KBM-7 (cell line): Measurements from ENCODE around the gene ADORA2B.
"Not testable (repeated sequence)": the region's sequence is repeated elsewhere in the genome, so short reads cannot be mapped to it uniquely, and the experiment has no call there.

ENCODE experiments used
- DNase-seq: peaks from one replicate; pipeline ENCODE4 v3.0.0-alpha.2; 2015
- in situ Hi-C: fragments of 300-500 bp; cut with MboI; formaldehyde crosslinking; loops from 2 replicates; pipeline ENCODE4 v1.14.3; 2020; ENCODE audit warnings: low sequenced_read_pairs, low pct_unique_long_range_greater_than_20kb, mixed read lengths

The ADORA2B gene

DNA sequence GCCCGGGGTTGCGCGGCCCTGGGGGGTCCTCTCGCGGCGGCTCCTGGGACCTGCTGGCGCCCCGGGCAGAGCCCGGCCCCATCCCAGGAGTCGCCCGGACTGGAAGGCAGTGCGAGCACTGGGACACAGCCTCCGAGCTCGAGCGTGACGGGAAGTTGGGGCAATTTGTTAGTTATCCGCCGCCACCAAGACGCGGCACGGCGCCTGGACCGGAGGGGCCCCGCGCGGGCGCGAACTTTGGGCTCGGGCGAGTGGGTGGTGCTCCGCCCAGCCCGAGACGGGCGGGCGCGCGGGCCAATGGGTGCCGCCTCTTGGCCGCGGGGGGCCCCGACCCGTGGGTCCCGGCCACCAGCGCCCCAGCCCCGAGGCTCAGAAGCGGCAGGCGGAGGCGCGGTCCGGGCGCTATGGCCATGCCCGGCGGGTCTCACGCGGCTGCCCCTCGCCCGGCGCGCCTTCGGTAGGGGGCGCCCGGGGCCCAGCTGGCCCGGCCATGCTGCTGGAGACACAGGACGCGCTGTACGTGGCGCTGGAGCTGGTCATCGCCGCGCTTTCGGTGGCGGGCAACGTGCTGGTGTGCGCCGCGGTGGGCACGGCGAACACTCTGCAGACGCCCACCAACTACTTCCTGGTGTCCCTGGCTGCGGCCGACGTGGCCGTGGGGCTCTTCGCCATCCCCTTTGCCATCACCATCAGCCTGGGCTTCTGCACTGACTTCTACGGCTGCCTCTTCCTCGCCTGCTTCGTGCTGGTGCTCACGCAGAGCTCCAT, at the start of gene ADORA2B:
Gene ADORA2B (plus strand): TSS at position 372 of the 768 bp plus-strand sequence. CDS start 119 bp downstream, at position 491.
- in situ Hi-C loops = no loop called here
- peak; percentile 76 for DNase-seq

DNA sequence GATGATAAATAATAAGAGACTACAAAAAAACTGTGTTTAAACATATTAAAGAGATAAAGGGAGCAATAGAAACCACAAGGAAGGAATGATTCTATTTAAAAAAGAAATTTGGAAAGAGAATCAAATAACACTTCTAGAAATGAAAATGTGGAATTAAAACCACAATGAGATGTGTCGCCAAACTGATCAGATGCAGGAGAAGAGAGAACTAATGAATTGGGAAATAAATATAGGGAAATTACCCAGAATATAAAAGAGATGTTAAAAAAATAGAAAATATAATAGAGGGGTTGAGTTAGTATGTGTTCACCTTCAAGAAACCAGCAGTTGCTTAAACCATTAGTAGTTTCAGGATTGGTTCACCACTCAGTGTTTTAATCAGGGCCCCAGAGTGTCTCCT, 48.7 kb upstream of the ADORA2B start:
- in situ Hi-C loops = no loop called here

DNA sequence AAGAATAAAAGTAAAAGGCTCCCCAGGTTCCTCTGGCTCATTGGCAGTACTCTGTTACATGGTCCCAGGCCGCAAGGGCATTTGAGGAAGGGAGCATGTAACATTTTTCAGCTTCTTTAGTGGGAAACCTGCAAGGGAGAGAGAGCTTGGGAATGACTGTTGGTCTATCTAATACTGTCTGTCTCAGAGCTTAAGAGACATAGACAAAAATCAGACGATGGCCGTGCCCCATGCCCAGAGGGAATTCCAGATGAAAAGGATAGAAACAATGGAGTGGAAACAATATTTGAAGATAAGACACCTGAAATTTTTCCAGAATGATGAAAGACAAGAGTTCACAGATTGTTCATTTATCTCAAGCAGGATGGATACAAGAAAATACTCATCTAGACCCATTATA, 48.1 kb upstream of the ADORA2B start:
- no peak for DNase-seq
- in situ Hi-C loops = no loop called here

More for the DNA sequence above, 48.7 kb upstream of the ADORA2B start:
- no peak for DNase-seq

DNA sequence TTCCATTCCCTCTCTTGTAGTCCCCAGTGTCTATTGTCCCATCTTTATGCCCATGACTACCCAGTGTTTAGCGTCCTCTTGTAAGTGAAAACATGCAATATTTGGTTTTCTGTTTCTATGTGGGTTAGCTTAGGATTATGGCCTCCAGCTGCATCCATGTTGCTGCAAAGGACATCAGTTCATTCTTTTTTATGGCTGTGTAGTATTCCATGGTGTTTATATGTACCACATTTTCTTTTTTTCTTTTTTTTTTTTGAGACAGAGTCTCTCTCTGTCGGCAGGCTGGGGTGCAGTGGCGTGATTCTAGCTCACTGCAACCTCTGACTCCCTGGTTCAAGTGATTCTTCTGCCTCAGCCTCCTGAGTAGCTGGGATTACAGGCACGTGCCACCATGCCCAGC, 45.3 kb upstream of the ADORA2B start:
- in situ Hi-C loops, DNase-seq: not testable (repeated sequence)

DNA sequence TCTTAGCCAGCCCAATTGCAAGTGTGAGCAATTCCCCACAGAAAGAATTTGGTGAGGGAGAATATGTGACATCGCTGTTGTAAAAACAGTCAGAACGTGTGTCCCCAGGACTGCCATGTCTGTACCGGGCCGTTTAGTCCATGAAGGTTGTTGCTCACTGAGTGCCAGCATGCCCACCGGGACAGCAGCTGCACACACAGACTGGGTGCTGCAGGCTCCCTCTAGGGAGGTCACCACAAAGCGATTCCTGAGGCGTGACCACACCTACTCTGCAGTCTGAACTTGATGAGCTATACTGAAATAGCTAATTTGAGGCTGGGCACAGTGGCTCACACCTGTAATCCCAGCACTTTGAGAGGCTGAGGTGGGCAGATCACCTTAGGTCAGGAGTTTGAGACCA, 44.1 kb upstream of the ADORA2B start:
- in situ Hi-C loops = no loop called here

GRCh38 chr17:15905236-15905635, 39.7 kb upstream of the ADORA2B start:
- in situ Hi-C loops, DNase-seq: not testable (repeated sequence)

More for the DNA sequence above, 44.1 kb upstream of the ADORA2B start:
- no peak for DNase-seq

DNA sequence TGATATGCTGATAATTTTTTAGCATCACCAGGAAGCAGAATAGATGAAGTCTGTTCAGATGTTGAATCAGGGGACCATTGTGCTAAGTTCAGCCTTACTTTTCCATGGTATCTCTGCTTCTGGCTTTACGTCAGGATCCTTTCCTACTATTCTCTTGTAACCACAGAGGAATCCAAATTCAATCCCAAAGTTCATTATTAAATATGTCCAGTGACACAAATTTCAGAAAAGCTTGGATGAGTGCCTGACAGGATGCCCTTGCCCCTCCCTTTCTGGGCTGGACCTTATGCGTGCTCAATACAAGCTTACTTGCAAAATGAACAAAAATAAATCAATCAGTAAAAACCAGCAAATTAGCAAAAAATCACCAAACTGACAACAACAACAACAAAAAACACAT, 37.6 kb upstream of the ADORA2B start:
- in situ Hi-C loops = no loop called here
- DNase-seq = no peak

GRCh38 chr17:15908378-15908777, 36.6 kb upstream of the ADORA2B start:
- in situ Hi-C loops = no loop called here

DNA sequence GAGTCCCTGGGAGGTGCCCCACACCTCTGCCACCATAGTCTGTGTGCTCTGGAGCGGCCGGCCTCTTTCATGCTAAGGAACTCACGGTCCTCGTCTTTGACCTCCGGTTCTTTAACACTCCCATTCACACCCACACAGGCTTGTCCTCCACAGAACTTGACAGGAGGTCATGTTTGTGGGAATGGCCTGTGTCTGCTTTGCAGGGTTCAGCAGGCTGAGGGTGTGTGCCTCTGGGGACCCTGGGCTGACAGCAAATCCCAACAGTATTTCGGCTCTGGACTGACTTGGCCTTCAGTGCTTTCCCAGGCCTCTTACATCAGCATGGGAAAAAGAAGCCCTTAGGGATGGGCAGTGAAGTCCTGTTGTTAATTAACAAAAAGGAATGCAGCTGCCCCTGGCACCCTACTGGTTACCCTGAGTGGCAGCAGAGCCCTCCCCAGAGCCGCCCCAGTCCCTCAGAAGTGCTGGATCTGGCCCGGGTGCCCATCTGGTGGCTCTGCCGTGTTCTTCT, 35.4 kb upstream of the ADORA2B start:
- in situ Hi-C loops = no loop called here
- no peak for DNase-seq

More at GRCh38 chr17:15908378-15908777, 36.6 kb upstream of the ADORA2B start:
- no peak for DNase-seq

DNA sequence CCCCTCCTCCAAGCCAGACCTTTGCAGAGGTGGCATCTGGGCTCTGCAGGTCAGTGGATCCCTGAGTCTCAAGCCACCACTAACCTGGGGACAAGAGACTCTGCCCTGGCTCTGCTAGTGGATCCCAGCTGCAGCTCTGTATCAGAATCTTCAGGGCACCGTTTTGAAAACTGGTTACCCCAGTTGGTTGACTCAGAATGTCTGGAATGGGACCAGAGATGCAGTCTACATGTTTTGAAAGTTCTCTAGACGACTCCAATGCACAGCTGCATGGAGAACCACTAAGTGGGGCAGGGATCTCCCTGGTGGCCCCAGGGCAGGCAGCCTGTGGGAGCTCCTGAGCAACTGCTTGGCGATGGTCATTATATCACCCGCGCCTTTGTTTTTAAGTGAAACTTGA, 34.1 kb upstream of the ADORA2B start:
- DNase-seq = no peak
- in situ Hi-C loops = no loop called here

- in situ Hi-C loops, DNase-seq: not testable (repeated sequence)
Observed at GRCh38 chr17:15911701-15912100, 33.2 kb upstream of the ADORA2B start.

GRCh38 chr17:15912416-15912955, 32.4 kb upstream of the ADORA2B start:
- no peak for DNase-seq
- in situ Hi-C loops = no loop called here

DNA sequence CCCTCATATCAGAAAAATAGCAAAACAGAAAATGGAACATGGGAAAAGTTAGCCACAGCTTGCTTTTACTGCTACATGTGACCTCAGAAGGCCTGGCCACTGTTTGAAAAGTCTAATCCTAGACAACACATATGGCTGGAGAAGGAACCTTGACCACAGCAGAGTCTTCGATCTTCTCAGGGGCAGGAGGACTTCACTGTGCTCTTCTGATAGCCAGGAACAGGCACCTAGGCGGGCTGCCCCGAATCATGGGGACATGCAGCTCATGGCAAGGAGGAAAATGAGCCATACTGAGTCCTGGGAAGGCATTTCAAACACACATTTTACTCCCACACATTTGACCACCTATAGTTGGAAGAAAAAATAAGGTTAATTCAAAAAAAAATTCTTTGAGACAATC, 31.1 kb upstream of the ADORA2B start:
- no peak for DNase-seq
- in situ Hi-C loops = no loop called here

- no peak for DNase-seq
- in situ Hi-C loops = no loop called here
Observed at GRCh38 chr17:15914400-15915170, 30.3 kb upstream of the ADORA2B start.

DNA sequence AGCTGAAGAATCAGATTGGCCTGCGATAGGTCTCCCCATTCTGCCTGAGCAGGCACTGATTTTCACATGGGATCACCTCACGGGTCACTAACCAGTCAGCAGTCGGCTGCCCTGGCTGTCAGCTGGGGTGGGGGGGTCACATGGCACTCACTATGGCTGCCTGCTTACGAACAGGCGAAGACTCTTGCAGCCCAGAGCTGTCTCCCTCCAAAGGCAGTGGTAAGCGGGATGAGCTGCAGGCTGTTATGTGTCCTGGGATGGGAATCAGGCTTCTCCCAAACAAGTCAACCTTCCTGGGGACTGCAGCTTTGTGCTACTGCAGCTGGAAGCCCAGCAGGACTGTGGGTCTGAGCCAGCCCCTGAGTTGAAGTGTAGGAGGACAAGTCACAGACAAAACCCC, 29.0 kb upstream of the ADORA2B start:
- in situ Hi-C loops = no loop called here
- no peak for DNase-seq

DNA sequence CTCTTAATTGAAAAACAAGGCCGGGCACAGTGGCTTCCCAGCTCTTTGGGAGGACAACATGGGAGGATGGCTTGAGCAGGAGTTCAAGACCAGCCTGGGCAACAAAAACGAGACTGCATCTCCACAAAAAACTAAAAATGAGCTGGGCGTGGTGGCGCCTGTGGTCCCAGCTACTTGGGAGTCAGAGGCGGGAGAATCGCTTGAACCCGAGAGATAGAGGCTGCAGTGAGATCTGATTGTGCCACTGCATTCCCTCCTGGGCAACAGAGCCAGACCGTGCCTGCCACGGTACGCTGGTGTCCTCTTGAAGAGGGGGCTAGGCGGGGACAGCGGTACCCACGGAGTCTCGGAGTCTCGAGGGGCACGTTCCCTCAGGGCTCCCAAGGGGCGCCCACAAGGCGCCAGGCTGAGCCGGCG, 27.9 kb upstream of the ADORA2B start:
- in situ Hi-C loops = no loop called here
- no peak for DNase-seq

- DNase-seq = no peak
- in situ Hi-C loops = no loop called here
Observed at GRCh38 chr17:15917438-15918027, 27.4 kb upstream of the ADORA2B start.

DNA sequence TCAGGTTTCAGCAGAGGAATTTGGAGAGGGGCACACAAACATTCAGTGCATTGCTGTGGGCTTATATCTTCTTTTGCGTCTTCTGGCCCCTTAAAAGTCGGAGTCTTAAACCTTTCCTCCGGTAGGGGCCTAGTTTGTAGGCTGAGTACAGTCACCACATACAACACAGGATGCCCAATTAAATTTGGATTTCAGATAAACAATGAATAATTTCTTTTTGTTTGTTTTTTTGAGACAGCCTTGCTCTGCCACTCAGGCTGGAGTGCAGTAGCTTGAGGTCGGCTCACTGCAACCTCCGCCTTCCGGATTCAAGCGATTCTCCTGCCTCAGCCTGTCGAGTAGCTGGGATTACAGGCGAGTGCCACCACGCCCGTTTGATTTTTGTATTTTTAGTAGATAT, 26.7 kb upstream of the ADORA2B start:
- in situ Hi-C loops = no loop called here
- no peak for DNase-seq

GRCh38 chr17:15918661-15919259, 26.2 kb upstream of the ADORA2B start:
- in situ Hi-C loops = no loop called here
- no peak for DNase-seq
